Measurements from ENCODE around the gene SLC4A5.

DNA sequence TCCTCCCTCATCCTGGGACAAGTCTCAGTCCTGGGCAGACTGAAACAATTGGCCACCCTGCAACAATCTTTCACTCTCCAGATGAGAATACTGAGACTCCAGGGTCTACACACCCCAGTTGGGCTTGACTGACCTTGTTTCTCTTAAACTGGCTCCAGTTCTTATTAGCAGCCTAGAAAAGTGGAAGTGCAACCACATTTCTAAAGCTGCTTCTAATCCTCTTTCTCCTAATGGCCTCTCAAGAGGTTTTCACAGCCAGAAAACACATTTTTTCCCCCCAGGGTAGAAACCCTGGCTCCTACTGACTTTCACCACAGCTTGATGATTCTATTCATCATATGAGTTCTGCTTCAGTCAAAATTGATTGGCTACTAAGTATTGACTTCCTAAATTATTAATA lies 45.8 kb downstream of the SLC4A5 start:
- TF ChIP-seq, protein P1, sequence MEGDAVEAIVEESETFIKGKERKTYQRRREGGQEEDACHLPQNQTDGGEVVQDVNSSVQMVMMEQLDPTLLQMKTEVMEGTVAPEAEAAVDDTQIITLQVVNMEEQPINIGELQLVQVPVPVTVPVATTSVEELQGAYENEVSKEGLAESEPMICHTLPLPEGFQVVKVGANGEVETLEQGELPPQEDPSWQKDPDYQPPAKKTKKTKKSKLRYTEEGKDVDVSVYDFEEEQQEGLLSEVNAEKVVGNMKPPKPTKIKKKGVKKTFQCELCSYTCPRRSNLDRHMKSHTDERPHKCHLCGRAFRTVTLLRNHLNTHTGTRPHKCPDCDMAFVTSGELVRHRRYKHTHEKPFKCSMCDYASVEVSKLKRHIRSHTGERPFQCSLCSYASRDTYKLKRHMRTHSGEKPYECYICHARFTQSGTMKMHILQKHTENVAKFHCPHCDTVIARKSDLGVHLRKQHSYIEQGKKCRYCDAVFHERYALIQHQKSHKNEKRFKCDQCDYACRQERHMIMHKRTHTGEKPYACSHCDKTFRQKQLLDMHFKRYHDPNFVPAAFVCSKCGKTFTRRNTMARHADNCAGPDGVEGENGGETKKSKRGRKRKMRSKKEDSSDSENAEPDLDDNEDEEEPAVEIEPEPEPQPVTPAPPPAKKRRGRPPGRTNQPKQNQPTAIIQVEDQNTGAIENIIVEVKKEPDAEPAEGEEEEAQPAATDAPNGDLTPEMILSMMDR (conservative IDR thresholded peaks at IDR 0.05) = no peak
- no peak for TF ChIP-seq EZH2 (IDR thresholded peaks at IDR 0.05; ENCODE audit: low read depth)
